Activated T-cell treated with anti-CD3 and anti-CD28 coated beads for 1 hour (primary cell): Measurements from ENCODE around the gene ARHGAP4.

ENCODE experiments used
- DNase-seq: peaks from one replicate; pipeline ENCODE4 v3.0.0-alpha.2; 2020; ENCODE audit warnings: low read depth

ARHGAP4 gene

DNA sequence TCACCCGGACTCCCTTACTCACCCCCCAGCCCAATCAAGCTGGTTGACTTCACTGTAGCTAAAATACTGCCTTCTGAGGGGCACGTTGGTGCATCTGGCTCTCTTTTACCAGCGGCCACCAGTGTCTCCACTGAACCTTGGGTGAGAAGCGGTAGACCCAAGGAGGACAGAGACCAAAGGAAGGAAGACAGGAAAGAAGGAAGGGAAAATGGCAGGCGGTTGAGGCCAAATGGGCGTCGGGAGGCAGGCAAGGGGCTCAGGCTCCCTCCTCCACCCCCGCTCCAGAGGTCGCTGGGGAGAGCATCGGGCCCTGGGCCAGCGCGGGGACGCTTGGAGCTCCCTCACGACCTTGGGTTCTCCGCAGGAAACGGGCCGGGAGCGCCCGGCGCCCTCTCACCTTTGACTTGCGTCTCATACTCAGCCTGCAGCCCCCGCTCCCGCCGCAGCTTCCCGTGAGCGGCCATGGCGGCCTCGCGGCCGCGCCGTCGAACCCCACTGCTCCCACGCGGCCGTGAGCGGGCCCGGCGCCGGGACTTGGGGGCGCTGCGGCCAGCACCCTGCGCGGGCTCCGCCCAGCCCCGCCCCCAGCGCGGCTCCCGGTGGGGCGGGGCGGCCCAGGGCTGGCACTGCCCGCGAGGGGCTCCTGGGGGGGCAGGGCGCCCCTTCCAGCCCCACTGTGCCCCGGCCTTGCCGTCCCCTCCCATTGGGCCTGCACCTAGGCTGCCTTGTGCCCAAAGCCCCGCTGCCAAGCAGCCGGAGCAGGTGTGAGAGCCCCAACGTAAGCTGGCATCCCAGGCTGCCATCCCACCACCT is at the start of gene ARHGAP4:
ARHGAP4 (minus strand) TSS at position 526 of the 813 bp plus-strand sequence; CDS start at position 464, 62 bp downstream.
- no peak for DNase-seq

DNA sequence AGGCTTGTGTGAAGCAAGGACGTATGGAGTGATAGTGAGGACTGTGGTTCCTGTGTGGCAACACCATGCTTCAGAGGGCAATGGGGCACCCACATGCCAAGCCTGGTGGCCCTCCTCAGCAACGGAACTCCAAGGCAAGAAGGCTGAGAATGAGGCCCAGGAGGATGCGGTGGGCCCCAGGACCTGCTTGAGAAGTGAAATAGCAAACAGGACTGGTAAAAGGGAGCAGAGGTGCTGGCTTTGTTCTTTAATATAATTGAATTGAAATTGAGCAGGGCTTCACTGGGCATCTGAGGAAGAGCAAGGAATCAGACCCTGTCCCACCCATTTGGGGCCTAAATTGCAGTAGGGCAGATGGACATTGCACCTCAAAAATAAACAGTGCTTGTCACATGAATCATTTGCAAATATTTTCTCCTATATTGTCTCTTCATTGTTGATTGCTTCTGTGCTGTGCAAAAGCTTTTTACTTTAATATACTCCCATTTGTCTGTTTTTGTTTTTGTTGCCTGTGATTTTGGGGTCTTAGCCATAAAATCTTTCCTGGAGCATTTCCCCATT is 48.7 kb upstream of the ARHGAP4 start:
- DNase-seq: no peak

DNA sequence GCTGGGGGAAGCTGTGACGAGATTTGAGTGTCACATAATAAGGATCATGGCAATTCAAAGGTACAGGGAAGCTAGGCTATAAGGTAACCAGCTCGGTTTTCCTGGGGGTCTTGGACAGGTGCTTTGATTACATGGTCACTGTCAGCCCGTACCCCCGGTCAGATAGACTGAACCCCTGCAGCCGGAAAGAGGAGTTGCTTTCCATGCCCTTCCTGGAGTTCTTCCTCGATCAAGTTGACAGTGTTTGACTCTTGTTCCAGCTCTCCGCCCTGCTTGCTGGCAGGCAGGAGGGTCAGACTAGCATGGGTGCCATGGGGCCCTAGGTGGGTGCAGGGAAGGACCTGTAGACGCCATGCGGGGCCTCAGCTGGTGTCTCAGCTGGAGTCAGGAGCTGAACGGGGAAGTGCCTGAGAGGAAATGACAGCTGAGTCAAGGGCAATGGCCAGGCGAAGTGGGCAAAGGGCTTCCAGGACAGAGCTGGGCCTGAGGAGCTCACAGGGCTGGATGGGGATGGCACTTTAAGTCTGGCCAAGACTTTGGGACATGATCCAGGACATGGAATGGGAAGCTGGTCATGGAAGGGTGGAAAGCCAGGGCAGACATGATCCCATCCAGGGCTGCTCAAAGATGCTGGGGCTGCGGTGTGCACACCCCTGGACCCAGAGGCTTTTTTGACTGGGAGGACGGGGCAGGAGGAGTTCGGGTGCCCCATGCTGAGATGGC is 48.1 kb upstream of the ARHGAP4 start:
- DNase-seq: no peak

DNA sequence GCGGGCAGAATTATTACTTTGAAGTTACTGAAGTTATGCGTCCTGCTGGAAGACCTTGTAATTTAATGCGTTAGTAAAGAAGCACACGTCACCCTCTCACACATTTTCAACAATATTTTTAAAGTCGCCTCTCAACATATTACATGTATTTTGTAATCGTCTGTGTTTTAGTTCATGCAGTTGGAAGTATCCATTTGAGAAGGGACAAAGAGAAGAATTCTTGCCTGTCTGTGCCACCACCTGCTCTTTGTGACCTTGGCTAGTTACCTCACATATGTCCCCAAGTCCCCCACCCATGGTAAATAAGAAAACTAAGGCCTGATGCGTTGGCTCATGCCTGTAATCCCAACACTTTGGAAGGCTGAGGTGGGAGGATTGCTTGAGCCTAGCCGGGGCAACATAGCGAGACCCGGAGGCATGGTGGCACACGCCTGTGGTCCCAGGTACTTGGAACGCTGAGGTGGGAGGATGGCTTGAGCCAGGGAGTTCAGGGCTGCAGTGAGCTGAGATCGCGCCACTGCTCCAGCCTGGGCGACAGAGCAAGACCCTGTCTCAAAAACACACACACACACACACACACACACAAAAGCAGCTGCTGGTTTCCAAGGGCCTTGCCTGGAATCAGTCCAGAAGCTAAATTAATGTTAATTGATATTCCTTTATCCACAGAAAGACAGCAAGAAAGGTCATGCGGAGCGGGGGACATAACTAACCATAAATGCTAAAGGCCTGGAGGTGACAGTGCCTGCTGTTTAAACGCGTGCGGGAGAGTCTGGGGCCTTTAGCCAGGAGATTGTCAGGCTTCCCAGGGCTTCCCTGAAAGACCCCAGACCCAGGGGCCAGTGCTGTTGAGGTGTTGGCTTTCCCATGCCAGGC is 47.3 kb upstream of the ARHGAP4 start:
- DNase-seq: no peak

DNA sequence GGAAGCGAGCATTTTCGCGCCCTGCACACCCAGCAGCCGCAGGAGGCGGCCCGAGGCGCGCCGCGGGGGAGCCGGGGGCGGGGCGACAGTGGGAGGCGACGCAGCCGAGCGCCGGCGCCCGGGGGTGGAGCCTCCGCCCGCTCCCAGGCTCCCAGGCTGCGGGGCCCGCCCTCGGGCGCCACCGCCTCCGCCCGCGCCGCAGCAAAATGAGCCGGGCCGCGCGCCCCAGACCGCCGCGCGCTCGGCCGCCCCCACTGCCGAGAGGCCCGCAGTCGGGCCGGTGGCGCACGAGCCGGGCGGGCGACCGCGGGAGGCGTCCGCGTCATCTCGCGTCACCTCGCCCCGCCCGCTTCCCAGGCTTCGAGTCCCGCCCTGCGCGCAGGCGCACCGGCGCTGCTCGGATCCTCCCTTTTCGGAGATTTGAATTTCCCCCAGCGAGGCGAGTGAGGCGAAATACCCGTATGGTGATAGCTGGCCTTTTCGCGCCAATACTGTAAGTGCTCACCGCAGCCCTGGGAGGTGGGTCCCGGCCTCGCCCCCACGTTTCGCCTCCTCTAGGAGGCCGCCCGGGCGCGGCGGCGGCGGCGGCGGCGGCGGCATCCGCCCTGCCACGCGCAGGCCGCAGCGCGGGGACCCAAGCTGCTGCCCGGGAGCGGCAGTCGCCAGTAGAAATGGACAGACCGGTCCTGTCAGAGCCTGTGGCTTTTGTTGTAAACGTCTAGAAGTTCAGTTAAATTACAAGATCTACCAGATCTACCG is 46.5 kb upstream of the ARHGAP4 start, which contains the start of gene TMEM187:
TMEM187 (plus strand) TSS at position 387 of the 759 bp plus-strand sequence. CDS start 9,309 bp downstream, outside the sequence.
- peak; percentile 73 for DNase-seq

DNA sequence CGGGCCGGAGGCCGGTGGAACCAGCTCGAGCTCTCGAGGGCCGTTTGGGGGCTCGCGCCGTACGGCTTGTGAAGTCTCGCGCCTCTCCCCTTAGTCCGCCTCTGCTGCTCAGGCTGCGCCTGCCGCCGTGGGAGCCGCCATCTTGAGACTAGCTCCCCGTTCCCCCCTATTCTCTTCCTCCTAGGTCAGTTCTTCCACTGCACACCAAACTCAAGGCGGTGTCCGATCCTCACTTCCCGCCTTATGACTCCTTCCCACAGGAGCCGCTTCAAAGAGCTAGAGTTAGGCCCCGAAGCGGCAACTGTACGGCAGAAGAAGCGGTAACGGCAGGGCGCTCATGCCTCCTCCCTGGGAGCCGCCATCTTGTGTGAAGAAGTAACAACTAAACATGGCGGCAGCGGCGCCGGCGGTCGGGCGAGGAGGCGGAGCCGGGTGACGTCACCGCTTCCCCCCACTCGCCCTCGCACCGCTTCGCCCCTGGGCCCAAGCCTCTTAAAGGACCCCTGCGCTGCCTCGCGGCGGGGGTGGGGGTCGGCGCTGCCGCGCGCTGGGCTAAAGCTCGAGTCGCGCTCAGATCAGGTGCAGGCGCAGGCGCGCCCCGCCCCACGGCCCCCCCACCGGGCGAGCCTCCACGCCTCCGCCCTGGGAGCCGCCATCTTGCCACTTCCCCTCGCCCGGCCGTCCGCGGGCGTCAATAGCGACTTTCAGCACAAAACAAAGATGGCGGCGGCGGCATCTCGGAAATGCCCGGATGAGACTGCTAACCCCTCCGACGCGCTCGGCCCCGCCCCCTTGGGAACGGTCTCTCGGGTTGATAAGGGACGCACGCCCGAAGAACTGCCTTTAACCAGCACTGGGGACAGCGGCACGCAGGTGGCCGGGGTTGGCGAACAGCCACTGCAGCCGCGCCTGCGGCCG is 45.6 kb upstream of the ARHGAP4 start, which contains the start of gene HCFC1:
HCFC1 (minus strand) TSS at position 369 of the 918 bp plus-strand sequence. CDS start 978 bp downstream, outside the sequence.
- peak; percentile 80 for DNase-seq

DNA sequence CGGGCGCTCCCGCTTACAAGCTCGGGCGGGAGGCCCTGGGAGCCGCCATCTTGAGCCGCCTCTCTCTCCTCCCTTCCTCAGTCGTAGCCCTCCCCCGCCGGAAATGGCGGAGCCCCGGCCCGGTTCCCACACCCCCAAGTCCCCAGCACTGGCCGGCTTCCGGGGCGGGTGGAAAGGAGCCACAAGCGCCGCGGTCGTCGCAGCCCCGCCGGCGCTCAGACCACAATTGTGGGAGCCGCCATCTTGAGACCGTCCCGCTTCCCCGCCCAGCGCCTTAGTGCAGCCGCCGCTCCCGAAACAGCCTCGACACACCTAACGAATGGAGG is 45.0 kb upstream of the ARHGAP4 start:
- DNase-seq: peak; percentile 74

DNA sequence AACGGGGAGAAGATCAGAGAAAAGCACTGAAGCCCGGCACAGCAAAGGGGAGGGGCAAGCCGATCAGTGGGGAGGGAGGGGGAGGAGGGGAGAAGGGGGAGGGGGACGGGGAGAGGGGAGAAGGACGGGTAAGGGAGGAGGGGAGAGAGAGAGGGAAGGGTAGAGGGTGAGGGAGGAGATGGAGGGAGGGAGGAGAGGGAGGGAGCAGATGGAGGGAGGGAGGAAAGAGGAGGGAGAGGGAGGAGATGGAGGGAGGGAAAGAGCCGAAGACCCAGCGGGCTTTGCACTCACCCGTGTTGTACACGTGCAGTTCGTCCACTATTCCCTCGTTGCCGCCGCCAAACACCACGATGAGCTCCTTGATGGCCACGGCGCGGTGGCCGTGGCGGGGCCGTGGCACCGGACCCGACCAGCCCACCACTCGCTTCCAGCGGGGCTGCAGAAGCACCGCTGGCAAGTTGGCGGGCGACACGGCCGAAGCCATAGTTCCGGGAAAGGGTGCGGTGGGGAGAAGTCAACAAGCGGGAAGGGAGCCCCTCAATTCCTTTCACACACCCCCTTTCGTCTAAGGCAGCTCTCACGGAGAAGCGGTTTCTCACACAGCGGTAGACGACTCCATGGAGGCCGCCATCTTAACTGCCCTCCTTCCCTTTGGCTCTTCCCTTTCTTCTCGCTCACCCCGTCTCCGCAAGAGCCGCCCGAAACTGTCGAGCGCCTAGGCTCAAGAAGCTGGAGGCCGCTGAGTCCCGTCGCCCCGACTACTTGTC is 44.5 kb upstream of the ARHGAP4 start:
- no peak for DNase-seq

DNA sequence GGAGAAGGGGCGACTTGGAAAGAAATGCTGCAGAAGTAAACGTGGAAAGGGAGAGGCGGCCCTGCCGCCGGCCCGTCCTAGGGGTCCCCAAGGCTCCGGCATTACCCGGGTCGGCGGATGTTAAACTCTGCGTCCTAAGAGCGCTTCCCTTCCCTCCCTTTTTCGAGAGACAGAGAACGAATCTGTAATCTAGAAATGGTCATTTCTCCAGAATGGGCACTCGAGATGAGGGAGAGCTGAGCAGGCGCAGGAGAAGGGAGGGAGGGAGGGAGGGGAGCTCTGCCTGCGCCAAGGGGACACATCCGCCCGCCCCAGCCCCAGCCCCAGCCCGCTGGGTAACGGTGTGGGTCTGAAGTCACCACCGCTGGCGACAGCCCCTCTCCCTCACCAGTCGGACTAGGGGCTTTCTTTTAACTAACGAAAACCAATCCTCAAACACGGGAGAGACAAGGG is 43.9 kb upstream of the ARHGAP4 start:
- no peak for DNase-seq

DNA sequence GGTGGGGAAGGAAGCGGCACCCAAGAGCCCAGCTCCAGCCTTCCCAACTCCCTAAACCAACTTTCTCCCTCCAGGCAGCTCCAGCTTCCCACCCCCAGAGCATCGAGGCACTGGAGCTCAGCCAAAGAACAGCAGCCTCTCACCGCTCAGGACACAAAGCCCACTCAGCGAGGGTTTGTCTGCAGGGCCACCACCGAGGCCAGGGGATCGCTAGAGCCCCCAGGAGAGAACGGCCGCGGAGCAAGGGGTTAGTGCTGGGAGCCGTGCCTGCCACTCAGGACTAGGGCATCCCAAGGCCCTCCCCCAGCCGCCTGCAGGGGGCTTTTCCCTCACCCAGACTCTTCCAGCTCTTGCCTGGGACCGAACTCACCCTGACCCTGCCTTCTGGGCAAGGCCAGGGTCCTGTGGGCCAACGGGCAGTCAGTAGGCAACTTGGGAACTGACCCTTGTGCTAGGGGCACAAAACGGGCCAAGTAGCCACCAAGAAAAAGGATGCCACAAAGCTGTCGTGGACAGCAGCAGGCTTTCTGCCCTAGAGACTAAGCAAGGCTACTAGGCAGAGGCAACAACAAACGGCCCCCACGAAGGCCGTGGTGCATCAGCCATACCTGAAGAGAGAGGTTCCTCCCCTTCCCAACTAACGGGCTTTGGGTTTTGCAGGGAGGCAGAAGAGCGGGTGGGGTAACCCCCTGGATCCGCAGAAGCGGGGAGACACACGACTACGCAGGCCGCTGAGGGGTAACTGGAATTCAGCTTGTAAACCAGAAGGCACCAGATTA is 43.2 kb upstream of the ARHGAP4 start:
- DNase-seq: no peak

DNA sequence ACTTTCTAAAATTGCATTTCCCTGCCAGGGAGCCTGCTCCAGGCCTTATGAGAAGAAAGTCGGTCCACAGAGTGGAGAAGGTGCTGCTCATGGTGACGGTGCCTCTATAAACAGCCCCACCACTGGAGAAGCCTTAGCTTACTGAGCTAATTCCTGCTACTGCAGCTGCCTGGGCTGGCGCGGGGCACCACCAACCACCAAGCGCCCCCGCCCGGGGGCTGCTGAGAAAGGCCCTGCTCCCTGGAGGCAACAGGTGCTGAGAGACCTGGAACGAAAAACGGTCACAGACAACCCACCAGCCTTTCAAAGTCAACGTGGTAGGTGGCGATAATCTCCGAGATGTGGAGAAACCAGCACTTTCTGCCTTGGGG is 42.7 kb upstream of the ARHGAP4 start:
- no peak for DNase-seq

DNA sequence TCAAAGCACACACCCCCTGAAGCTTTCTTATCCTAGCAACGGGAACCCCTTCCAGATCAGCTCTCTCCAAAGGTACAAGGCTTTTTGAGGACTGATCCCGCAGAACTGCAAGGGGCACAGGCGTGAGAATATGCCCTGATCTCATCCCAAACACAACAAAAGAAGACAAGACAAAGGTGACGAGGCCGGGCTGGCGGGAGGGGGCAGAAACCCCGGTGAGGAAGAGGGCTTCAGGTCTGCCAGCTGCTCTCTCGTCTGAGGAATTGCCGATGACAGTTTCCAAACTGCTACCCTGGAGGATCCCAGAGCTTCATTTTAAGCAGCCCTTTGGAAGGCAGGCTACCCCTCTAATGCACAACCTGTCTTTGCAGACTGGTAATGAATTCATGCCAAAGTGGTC is 42.2 kb upstream of the ARHGAP4 start:
- DNase-seq: no peak

DNA sequence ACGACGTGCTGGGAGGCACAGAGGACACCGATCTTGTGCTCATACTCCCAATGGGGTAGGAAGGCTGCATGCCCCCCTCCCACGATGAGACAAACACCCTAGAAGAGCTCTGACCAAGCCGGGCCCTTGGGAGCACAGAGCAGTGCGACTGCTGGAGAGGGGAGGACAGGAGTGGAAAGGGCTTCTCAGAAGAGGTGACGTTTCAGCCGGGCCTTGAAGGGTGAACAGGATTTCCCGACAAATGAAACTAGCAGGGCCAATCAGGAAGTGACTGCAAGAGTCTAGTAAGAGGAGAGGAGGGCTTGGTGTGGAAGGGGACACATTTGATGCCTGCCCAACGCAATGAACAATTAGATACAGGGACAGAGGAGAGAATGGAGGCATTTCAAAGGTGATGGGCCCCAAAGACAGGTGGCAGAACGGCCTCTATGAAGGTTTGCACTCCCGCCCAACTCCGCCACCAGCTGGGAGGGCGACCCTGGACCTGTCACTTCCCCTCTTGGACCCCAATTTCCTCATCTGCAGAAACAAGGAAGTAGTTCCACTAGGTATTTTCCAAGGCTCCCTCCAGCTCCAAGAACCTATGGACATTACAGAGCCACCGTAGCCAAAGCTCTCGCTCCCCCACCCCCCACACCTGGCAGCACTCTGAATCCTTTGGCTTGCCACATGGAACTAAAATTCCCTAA is 41.6 kb upstream of the ARHGAP4 start:
- no peak for DNase-seq

DNA sequence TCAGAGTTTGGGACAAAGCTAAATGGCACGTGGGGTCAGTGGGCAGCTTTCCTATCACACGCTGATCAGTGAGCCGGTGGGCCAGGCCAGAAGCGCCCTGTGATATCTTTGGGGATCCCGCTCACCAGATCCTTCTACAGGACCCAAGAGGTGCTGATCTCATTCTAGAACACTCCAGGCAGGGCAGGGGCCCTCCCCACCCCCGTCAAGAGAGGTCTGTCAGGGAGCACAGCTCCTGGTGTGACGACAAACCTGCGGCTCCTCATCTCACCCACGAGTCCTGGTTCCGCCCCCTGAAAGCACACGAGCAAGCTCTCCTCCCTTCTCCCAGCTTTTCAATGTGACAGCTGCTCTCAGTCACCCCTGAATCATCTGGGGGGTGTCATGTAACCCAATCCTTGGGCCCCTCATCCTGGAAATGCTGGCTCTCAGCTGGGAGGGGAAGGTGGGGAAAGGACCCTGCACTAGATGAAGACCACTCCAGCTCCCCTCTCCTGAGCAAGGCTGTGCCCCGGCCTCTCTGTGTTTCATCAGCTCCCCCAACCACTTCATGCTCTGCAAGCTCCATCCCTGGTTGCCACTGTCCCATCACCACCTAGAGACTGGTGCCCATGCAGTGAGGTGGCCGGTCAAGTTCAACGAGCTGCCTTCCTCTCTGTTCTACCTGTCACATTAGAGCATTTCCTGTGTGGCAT is 40.9 kb upstream of the ARHGAP4 start:
- DNase-seq: no peak

DNA sequence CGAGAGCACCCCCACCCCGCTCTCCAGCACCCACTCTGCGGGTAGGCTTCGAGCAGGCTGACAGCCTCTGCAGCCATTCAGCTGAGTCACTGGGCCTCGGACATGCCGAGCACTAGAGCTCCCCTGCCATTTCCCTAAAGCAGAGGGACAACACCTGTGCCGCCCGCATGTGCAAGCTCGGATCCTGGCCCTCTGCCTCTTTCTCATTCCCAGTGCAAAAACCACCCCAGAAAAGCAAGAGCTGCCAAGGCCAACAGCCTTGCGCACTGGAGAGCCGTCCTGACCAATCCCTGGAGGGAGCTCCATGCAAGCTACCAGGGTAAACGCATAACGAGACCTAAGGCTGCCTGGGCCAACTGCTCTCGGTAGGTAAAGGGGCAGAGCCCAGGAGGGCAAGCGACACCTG is 40.2 kb upstream of the ARHGAP4 start:
- DNase-seq: no peak

DNA sequence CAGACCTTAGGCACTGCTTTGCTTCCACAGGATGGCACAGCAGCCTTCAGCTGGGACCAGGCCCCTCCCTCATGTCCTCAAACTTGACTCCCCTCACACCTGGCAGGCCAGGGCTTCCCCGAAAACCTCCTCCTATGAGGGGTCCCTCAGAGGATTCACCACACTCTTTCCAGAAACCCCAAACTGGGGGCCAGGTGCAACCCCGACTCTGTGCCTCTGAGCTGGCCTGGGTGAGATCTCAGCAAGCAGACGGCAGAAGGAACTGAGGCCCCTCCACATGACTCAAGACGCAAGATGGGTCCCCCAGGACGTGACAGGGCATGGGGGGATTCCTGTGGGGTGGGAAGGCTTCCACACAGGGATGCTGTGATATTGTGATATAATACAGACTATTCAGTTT is 39.3 kb upstream of the ARHGAP4 start:
- DNase-seq: no peak

DNA sequence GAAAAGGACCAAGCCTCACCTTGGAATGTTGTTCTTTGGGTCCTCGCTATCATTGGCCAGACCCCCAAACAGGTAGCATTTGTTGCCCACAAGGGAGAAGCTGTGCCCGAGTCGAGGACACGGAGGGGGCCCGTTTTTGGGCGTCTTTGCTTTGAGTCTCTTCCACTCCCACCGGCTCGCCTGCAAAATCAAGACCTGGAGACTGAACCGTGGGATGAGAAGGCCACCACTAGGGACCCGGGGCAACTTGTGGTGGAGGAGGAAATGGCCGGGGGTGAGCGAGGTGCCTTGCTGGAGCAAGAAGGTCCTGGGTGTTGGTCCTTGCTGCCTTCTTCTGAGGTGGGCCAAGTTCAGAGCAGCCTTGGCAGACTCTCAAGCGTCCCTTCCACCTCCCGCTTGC is 38.0 kb upstream of the ARHGAP4 start:
- no peak for DNase-seq
